K562 (cell line): ENCODE results near the gene RAI1. TPM values are rescaled to one million over a fixed set of nuclear protein-coding genes. Genes with fewer than 3 reads are reported as not detected.

Experiments used
- ADNP ChIP-seq: fragments of 200-800 bp; sonication (Bioruptor generic); IDR thresholded peaks from 2 replicates; pipeline ENCODE4 v1.6.1; 2016; ENCODE audit warnings: missing genetic modification characterization, missing compliant biosample characterization
- ASH1L ChIP-seq: fragments of 450-650 bp; IDR thresholded peaks from 2 replicates; pipeline ENCODE4 v1.6.1; 2018; ENCODE audit warnings: borderline replicate concordance, mild to moderate bottlenecking, low read depth; ENCODE audit not compliant: partially characterized antibody
- CBX3 ChIP-seq, 2 experiments: IDR thresholded peaks; 1 replicate in 1 of 2; 2 replicates in 1 of 2; pipeline ENCODE4 v1.6.1; 2012; ENCODE audit warnings: inconsistent platforms in 2 of 2, low read length in 2 of 2, borderline replicate concordance in 1 of 2, control low read depth in 1 of 2
- CEBPZ ChIP-seq: fragments of 150-350 bp; IDR thresholded peaks from 2 replicates; pipeline ENCODE4 v1.6.1; 2014; ENCODE audit warnings: low read depth, mild to moderate bottlenecking, low read length, borderline replicate concordance
- GTF3C2 ChIP-seq: IDR thresholded peaks from 3 replicates; pipeline ENCODE4 v1.6.1; 2011; ENCODE audit warnings: borderline replicate concordance, mild to moderate bottlenecking, moderate library complexity; ENCODE audit not compliant: insufficient read length; ENCODE audit errors: extremely low read depth
- HNRNPK ChIP-seq: fragments of 200-400 bp; formaldehyde crosslinking; IDR thresholded peaks from one replicate; pipeline ENCODE4 v1.6.1; 2018; ENCODE audit warnings: mild to moderate bottlenecking, low read depth, low read length; ENCODE audit not compliant: poor library complexity, severe bottlenecking
- ILK ChIP-seq: fragments of 450-650 bp; IDR thresholded peaks from 2 replicates; pipeline ENCODE4 v1.6.1; 2016; ENCODE audit warnings: missing genetic modification characterization, low read depth, mild to moderate bottlenecking, missing compliant biosample characterization, moderate library complexity, borderline replicate concordance
- JUNB ChIP-seq: fragments of 450-650 bp; formaldehyde crosslinking; conservative IDR thresholded peaks from 2 replicates; pipeline ENCODE4 v1.4.0; 2020; ENCODE audit warnings: mild to moderate bottlenecking
- MEF2D ChIP-seq: conservative IDR thresholded peaks from 2 replicates; pipeline ENCODE4 v1.6.1; 2016; ENCODE audit warnings: low read depth, missing genetic modification characterization, missing compliant biosample characterization
- PHF20 ChIP-seq: fragments of 450-650 bp; IDR thresholded peaks from 2 replicates; pipeline ENCODE4 v1.6.1; 2018; ENCODE audit not compliant: partially characterized antibody
- PYGO2 ChIP-seq: fragments of 450-650 bp; IDR thresholded peaks from 2 replicates; pipeline ENCODE4 v1.6.1; 2016; ENCODE audit warnings: mild to moderate bottlenecking, missing genetic modification characterization, moderate library complexity, missing compliant biosample characterization
- RBBP5 ChIP-seq: fragments of 200-600 bp; sonication (generic); IDR thresholded peaks from 2 replicates; pipeline ENCODE4 v1.6.1; 2012; ENCODE audit warnings: borderline replicate concordance, mild to moderate bottlenecking, low read length, control low read depth, inconsistent platforms; ENCODE audit not compliant: insufficient read depth, poor library complexity, severe bottlenecking
- TARDBP ChIP-seq: fragments of 450-650 bp; IDR thresholded peaks from 2 replicates; pipeline ENCODE4 v1.6.1; 2016
- TSHZ1 ChIP-seq: fragments of 250-450 bp; sonication (Bioruptor Pico); IDR thresholded peaks from 2 replicates; pipeline ENCODE4 v1.4.0; 2020; ENCODE audit warnings: mild to moderate bottlenecking, moderate library complexity
- ZFP36 ChIP-seq: fragments of 150-350 bp; IDR thresholded peaks from 2 replicates; pipeline ENCODE4 v1.6.1; 2018; ENCODE audit warnings: low read length, low read depth; ENCODE audit not compliant: partially characterized antibody
- ZNF134 ChIP-seq: fragments of 250-450 bp; sonication (Bioruptor Pico); conservative IDR thresholded peaks from 2 replicates; pipeline ENCODE4 v1.4.0; 2020
- polyA plus RNA-seq, 8 experiments: library from polyadenylated mRNA; depleted of rRNA in 4 of 8; stranded (reverse) in 5 of 8; unstranded in 3 of 8; fragments of >200 nt; fragmentation: Nextera tagmentation in 2 of 8; fragmentation: Illumina TruSeq in 1 of 8; extraction: Ambion mirVana in 2 of 8; extraction: Trizol in 1 of 8; gene quantifications; 2 replicates each; pipeline versions ENCODE4 v1.2.1 to v1.2.3, GENCODE V29; 2011 to 2014; ENCODE audit warnings: inconsistent platforms in 1 of 8, missing spikeins in 1 of 8
- total RNA-seq, 7 experiments: library from RNA; depleted of rRNA in 6 of 7; stranded (reverse); fragments of >200 nt in 6 of 7; fragmentation: Illumina TruSeq in 2 of 7; extraction: Trizol in 2 of 7; gene quantifications; 2 replicates each; pipeline versions ENCODE4 v1.2.1 to v1.2.3, GENCODE V29; 2011 to 2021; ENCODE audit warnings: low replicate concordance in 1 of 7

The RAI1 gene
- total and polyA plus RNA-seq, 9 of the 15 experiments (the other 6 are each of a cell fraction or from before 2014, with no cell fraction given): 0.68 to 19.9 (median 5.5) TPM

- peak; percentile 46; the same call in 1 of the 2 replicates for TF ChIP-seq TSHZ1 (CRISPR knock-in tag)
- no peak for TF ChIP-seq ZNF134 (CRISPR knock-in tag)
- no peak for TF ChIP-seq TARDBP
- TF ChIP-seq ILK (tag): no peak
- TF ChIP-seq ASH1L: no peak
- peak; percentile 57 for TF ChIP-seq RBBP5
- TF ChIP-seq PHF20: no peak
- no peak for TF ChIP-seq JUNB (CRISPR knock-in tag)
- no peak for TF ChIP-seq CEBPZ
- no peak for TF ChIP-seq CBX3 (IDR thresholded peaks at IDR 0.05; ENCODE audit: borderline replicate concordance in 1 of 2, low read length in 2 of 2)
- TF ChIP-seq PYGO2 (tag): no peak
- no peak for TF ChIP-seq HNRNPK
- TF ChIP-seq GTF3C2: no peak
- TF ChIP-seq ZFP36: peak; percentile 47
- no peak for TF ChIP-seq MEF2D
- TF ChIP-seq ADNP (tag): 0 out of 2 replicates have a peak, but pooled peaks have one; percentile 21
Observed at GRCh38 chr17:17837966-17838962, 157.0 kb downstream of the RAI1 start (continued).
